HEK293 (cell line): ENCODE results near the gene TCF7L2.

ENCODE experiments used
- GLI4 ChIP-seq: fragments of 450-650 bp; formaldehyde crosslinking; IDR thresholded peaks from 2 replicates; pipeline ENCODE4 v1.5.1; 2016; ENCODE audit warnings: missing biosample characterization, missing genetic modification characterization
- HOXD13 ChIP-seq: sonication (generic); formaldehyde crosslinking; IDR thresholded peaks from 2 replicates; pipeline ENCODE4 v1.8.0; 2022; ENCODE audit warnings: missing genetic modification reagents, borderline replicate concordance
- MEIS1 ChIP-seq: sonication (generic); formaldehyde crosslinking; IDR thresholded peaks from 2 replicates; pipeline ENCODE4 v1.8.1; 2022; ENCODE audit warnings: missing genetic modification reagents, mild to moderate bottlenecking, borderline replicate concordance
- MZF1 ChIP-seq: fragments of 450-650 bp; formaldehyde crosslinking; IDR thresholded peaks from 2 replicates; pipeline ENCODE4 v1.5.1; 2017; ENCODE audit warnings: missing biosample characterization, missing genetic modification characterization, borderline replicate concordance
- SETDB1 ChIP-seq: IDR thresholded peaks from one replicate; pipeline ENCODE4 v1.6.1; 2017; ENCODE audit warnings: mild to moderate bottlenecking, low read length, moderate library complexity, mixed read lengths; ENCODE audit not compliant: insufficient read length
- YY1 ChIP-seq: fragments of 450-650 bp; formaldehyde crosslinking; IDR thresholded peaks from 2 replicates; pipeline ENCODE4 v1.5.1; 2018; ENCODE audit warnings: missing biosample characterization, missing genetic modification characterization
- ZBTB7A ChIP-seq: fragments of 450-650 bp; formaldehyde crosslinking; IDR thresholded peaks from 2 replicates; pipeline ENCODE4 v1.5.1; 2016; ENCODE audit warnings: low read depth, missing biosample characterization, missing genetic modification characterization
- ZFP69B ChIP-seq: fragments of 450-650 bp; formaldehyde crosslinking; IDR thresholded peaks from 2 replicates; pipeline ENCODE4 v1.5.1; 2016; ENCODE audit warnings: missing biosample characterization, missing genetic modification characterization
- ZNF10 ChIP-seq: fragments of 450-650 bp; formaldehyde crosslinking; IDR thresholded peaks from 2 replicates; pipeline ENCODE4 v1.5.1; 2017; ENCODE audit warnings: missing biosample characterization, missing genetic modification characterization
- ZNF114 ChIP-seq: fragments of 450-650 bp; formaldehyde crosslinking; IDR thresholded peaks from 2 replicates; pipeline ENCODE4 v1.5.0; 2017; ENCODE audit warnings: missing biosample characterization, missing genetic modification characterization
- ZNF146 ChIP-seq: fragments of 450-650 bp; formaldehyde crosslinking; IDR thresholded peaks from 2 replicates; pipeline ENCODE4 v1.5.1; 2016; ENCODE audit warnings: missing biosample characterization, missing genetic modification characterization
- ZNF214 ChIP-seq: fragments of 450-650 bp; formaldehyde crosslinking; IDR thresholded peaks from 2 replicates; pipeline ENCODE4 v1.5.1; 2017; ENCODE audit warnings: missing biosample characterization, mild to moderate bottlenecking, missing genetic modification characterization, borderline replicate concordance
- ZNF292 ChIP-seq: fragments of 450-650 bp; formaldehyde crosslinking; IDR thresholded peaks from 2 replicates; pipeline ENCODE4 v1.5.1; 2016; ENCODE audit warnings: low read depth, missing biosample characterization, missing genetic modification characterization, borderline replicate concordance
- ZNF37A ChIP-seq: fragments of 450-650 bp; IDR thresholded peaks from 2 replicates; pipeline ENCODE4 v1.5.1; 2018; ENCODE audit warnings: missing biosample characterization, missing genetic modification characterization
- ZNF404 ChIP-seq: fragments of 450-650 bp; formaldehyde crosslinking; IDR thresholded peaks from 2 replicates; pipeline ENCODE4 v1.5.1; 2017; ENCODE audit warnings: missing biosample characterization, missing genetic modification characterization
- ZNF433 ChIP-seq: fragments of 450-650 bp; formaldehyde crosslinking; IDR thresholded peaks from 2 replicates; pipeline ENCODE4 v1.5.1; 2016; ENCODE audit warnings: missing biosample characterization, missing genetic modification characterization, low read depth
- ZNF473 ChIP-seq: fragments of 450-650 bp; formaldehyde crosslinking; IDR thresholded peaks from 2 replicates; pipeline ENCODE4 v1.5.1; 2017; ENCODE audit warnings: missing biosample characterization, missing genetic modification characterization
- ZNF48 ChIP-seq: fragments of 450-650 bp; formaldehyde crosslinking; IDR thresholded peaks from 2 replicates; pipeline ENCODE4 v1.5.1; 2016; ENCODE audit warnings: missing biosample characterization, missing genetic modification characterization
- ZNF529 ChIP-seq: fragments of 450-650 bp; formaldehyde crosslinking; IDR thresholded peaks from 2 replicates; pipeline ENCODE4 v1.5.1; 2017; ENCODE audit warnings: missing genetic modification characterization, missing biosample characterization; ENCODE audit not compliant: insufficient replicate concordance
- ZNF530 ChIP-seq: fragments of 450-650 bp; formaldehyde crosslinking; IDR thresholded peaks from 2 replicates; pipeline ENCODE4 v1.5.1; 2016; ENCODE audit warnings: low read depth, missing biosample characterization, missing genetic modification characterization
- ZNF596 ChIP-seq: fragments of 450-650 bp; IDR thresholded peaks from 2 replicates; pipeline ENCODE4 v1.5.0; 2018; ENCODE audit warnings: missing biosample characterization, mild to moderate bottlenecking, missing genetic modification characterization, moderate library complexity
- ZNF621 ChIP-seq: fragments of 450-650 bp; formaldehyde crosslinking; IDR thresholded peaks from 2 replicates; pipeline ENCODE4 v1.5.1; 2017; ENCODE audit warnings: missing biosample characterization, missing genetic modification characterization
- ZNF626 ChIP-seq: fragments of 450-650 bp; sonication (Bioruptor Pico); formaldehyde crosslinking; IDR thresholded peaks from 2 replicates; pipeline ENCODE4 v1.5.1; 2018; ENCODE audit warnings: missing biosample characterization, missing genetic modification characterization, inconsistent platforms
- ZNF658 ChIP-seq: fragments of 450-650 bp; formaldehyde crosslinking; IDR thresholded peaks from 2 replicates; pipeline ENCODE4; 2016; ENCODE audit warnings: missing biosample characterization, missing genetic modification characterization
- ZNF701 ChIP-seq: fragments of 450-650 bp; formaldehyde crosslinking; IDR thresholded peaks from 2 replicates; pipeline ENCODE4 v1.5.1; 2016; ENCODE audit warnings: missing biosample characterization, missing genetic modification characterization
- ZNF76 ChIP-seq: fragments of 450-650 bp; formaldehyde crosslinking; IDR thresholded peaks from 2 replicates; pipeline ENCODE4; 2016; ENCODE audit warnings: low read depth, missing biosample characterization, missing genetic modification characterization, borderline replicate concordance
- TF ChIP-seq, protein P1 (sequence below): fragments of 450-650 bp; formaldehyde crosslinking; optimal IDR thresholded peaks from 2 replicates; pipeline ENCODE3; 2016; ENCODE audit warnings: missing biosample characterization, mild to moderate bottlenecking, missing genetic modification characterization
- TF ChIP-seq, protein P2 (sequence below): fragments of 450-650 bp; formaldehyde crosslinking; IDR thresholded peaks from 2 replicates; pipeline ENCODE4 v1.5.1; 2017; ENCODE audit warnings: missing biosample characterization, missing genetic modification characterization
- TF ChIP-seq, protein P3 (sequence below): sonication (generic); formaldehyde crosslinking; IDR thresholded peaks from 2 replicates; pipeline ENCODE4 v1.8.1; 2022; ENCODE audit warnings: mild to moderate bottlenecking, moderate library complexity, missing genetic modification reagents
- TF ChIP-seq, protein P4 (sequence below): fragments of 450-650 bp; formaldehyde crosslinking; IDR thresholded peaks from 2 replicates; pipeline ENCODE4 v1.5.1; 2016; ENCODE audit warnings: missing biosample characterization, missing genetic modification characterization
- TF ChIP-seq, protein P5 (sequence below): fragments of 450-650 bp; formaldehyde crosslinking; IDR thresholded peaks from 2 replicates; pipeline ENCODE4 v1.5.1; 2016; ENCODE audit warnings: missing biosample characterization, missing genetic modification characterization
- TF ChIP-seq, protein P6 (sequence below): IDR thresholded peaks from 2 replicates; pipeline ENCODE4 v1.6.1; 2011; ENCODE audit warnings: mild to moderate bottlenecking, low read depth, low read length, borderline replicate concordance
- TF ChIP-seq, protein P7 (sequence below): fragments of 450-650 bp; formaldehyde crosslinking; IDR thresholded peaks from 2 replicates; pipeline ENCODE4 v1.5.1; 2016; ENCODE audit warnings: missing biosample characterization, missing genetic modification characterization

The TCF7L2 gene

DNA sequence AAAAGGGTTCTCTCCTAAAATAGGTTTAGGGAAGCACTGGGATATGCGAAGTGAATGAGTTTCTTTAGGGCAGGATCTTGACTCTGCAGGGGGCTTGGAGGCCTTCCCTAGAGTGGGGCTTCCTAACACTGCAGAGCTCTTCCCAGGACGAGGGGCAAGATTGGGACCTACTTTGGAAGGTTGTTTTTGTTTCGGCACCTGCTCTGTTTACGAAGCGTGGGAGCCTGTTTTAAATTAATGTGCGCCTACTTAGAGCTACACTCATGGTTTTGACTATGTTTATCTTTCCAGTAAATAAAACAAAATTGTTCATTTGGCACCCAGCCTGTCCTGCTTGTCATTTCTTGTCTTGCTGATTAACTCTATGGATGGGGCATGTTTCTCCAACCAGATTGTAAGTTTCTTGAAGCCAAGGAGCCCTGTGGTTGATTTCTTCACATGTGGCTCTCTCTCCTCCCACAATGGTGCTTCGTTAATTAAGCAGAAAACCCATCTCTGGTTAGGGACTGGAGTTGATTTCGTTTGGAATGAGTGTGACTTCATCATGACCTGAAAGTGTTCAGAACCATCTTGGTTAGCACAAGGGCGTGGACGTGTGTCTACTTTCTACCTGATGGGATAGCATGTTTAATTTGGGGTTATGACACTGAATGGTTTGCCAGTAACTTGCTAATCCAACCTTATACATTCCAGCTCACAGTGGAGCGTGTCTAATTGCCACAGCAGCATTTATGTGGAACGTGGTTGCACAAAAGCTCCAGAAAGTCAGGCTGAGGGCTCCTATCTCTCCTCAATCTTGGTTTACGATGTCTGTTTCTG lies 98.1 kb downstream of the TCF7L2 start (continued):
- TF ChIP-seq, protein P1, sequence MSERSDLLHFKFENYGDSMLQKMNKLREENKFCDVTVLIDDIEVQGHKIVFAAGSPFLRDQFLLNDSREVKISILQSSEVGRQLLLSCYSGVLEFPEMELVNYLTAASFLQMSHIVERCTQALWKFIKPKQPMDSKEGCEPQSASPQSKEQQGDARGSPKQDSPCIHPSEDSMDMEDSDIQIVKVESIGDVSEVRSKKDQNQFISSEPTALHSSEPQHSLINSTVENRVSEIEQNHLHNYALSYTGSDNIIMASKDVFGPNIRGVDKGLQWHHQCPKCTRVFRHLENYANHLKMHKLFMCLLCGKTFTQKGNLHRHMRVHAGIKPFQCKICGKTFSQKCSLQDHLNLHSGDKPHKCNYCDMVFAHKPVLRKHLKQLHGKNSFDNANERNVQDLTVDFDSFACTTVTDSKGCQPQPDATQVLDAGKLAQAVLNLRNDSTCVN (tag by site-specific recombination), result no peak
- TF ChIP-seq, protein P2, sequence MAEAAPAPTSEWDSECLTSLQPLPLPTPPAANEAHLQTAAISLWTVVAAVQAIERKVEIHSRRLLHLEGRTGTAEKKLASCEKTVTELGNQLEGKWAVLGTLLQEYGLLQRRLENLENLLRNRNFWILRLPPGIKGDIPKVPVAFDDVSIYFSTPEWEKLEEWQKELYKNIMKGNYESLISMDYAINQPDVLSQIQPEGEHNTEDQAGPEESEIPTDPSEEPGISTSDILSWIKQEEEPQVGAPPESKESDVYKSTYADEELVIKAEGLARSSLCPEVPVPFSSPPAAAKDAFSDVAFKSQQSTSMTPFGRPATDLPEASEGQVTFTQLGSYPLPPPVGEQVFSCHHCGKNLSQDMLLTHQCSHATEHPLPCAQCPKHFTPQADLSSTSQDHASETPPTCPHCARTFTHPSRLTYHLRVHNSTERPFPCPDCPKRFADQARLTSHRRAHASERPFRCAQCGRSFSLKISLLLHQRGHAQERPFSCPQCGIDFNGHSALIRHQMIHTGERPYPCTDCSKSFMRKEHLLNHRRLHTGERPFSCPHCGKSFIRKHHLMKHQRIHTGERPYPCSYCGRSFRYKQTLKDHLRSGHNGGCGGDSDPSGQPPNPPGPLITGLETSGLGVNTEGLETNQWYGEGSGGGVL (tag by site-specific recombination), result no peak
- TF ChIP-seq ZNF658 (tag by site-specific recombination) (no peak), ZBTB7A (tag by site-specific recombination) (no peak), ZNF596 (tag by site-specific recombination) (peak; percentile 57; the same call in 1 of the 2 replicates), ZNF37A (tag by site-specific recombination) (no peak), MEIS1 (CRISPR knock-in tag) (no peak), ZNF621 (tag by site-specific recombination) (no peak), HOXD13 (no peak), ZNF626 (tag by site-specific recombination) (no peak), ZNF530 (tag by site-specific recombination) (no peak), ZNF76 (tag by site-specific recombination) (peak; percentile 67; the same call in 1 of the 2 replicates), ZNF433 (no peak), ZFP69B (tag by site-specific recombination) (peak; percentile 48; the same call in 1 of the 2 replicates), ZNF114 (tag by site-specific recombination) (no peak), SETDB1 (no peak), MZF1 (tag by site-specific recombination) (peak; percentile 48), ZNF292 (no peak), ZNF473 (tag by site-specific recombination) (no peak), ZNF404 (tag by site-specific recombination) (no peak), ZNF10 (tag by site-specific recombination) (peak; percentile 92), ZNF529 (tag by site-specific recombination) (no peak), GLI4 (tag by site-specific recombination) (no peak), ZNF146 (no peak), ZNF214 (tag by site-specific recombination) (no peak), YY1 (tag by site-specific recombination) (no peak), ZNF48 (tag by site-specific recombination) (no peak), ZNF701 (tag by site-specific recombination) (no peak)
- TF ChIP-seq, protein P3, sequence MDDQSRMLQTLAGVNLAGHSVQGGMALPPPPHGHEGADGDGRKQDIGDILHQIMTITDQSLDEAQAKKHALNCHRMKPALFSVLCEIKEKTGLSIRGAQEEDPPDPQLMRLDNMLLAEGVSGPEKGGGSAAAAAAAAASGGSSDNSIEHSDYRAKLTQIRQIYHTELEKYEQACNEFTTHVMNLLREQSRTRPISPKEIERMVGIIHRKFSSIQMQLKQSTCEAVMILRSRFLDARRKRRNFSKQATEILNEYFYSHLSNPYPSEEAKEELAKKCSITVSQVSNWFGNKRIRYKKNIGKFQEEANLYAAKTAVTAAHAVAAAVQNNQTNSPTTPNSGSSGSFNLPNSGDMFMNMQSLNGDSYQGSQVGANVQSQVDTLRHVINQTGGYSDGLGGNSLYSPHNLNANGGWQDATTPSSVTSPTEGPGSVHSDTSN (CRISPR knock-in tag), result no peak
- TF ChIP-seq, protein P4, sequence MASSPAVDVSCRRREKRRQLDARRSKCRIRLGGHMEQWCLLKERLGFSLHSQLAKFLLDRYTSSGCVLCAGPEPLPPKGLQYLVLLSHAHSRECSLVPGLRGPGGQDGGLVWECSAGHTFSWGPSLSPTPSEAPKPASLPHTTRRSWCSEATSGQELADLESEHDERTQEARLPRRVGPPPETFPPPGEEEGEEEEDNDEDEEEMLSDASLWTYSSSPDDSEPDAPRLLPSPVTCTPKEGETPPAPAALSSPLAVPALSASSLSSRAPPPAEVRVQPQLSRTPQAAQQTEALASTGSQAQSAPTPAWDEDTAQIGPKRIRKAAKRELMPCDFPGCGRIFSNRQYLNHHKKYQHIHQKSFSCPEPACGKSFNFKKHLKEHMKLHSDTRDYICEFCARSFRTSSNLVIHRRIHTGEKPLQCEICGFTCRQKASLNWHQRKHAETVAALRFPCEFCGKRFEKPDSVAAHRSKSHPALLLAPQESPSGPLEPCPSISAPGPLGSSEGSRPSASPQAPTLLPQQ, result peak; percentile 72
- TF ChIP-seq, protein P5, sequence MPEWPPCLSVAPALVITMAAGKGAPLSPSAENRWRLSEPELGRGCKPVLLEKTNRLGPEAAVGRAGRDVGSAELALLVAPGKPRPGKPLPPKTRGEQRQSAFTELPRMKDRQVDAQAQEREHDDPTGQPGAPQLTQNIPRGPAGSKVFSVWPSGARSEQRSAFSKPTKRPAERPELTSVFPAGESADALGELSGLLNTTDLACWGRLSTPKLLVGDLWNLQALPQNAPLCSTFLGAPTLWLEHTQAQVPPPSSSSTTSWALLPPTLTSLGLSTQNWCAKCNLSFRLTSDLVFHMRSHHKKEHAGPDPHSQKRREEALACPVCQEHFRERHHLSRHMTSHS (tag by site-specific recombination), result no peak
- TF ChIP-seq, protein P6, sequence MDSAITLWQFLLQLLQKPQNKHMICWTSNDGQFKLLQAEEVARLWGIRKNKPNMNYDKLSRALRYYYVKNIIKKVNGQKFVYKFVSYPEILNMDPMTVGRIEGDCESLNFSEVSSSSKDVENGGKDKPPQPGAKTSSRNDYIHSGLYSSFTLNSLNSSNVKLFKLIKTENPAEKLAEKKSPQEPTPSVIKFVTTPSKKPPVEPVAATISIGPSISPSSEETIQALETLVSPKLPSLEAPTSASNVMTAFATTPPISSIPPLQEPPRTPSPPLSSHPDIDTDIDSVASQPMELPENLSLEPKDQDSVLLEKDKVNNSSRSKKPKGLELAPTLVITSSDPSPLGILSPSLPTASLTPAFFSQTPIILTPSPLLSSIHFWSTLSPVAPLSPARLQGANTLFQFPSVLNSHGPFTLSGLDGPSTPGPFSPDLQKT, result no peak
- TF ChIP-seq, protein P7, sequence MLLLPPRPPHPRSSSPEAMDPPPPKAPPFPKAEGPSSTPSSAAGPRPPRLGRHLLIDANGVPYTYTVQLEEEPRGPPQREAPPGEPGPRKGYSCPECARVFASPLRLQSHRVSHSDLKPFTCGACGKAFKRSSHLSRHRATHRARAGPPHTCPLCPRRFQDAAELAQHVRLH, result peak; percentile 83
